Astrocyte (in vitro differentiated cells and primary cell): Measurements from ENCODE around the gene TRMT1. TPM values are rescaled to one million over a fixed set of nuclear protein-coding genes. Genes with fewer than 3 reads are reported as not detected.

ENCODE experiments used
- DNase-seq: peaks from one replicate; pipeline ENCODE4 v3.0.0-alpha.2; 2010; ENCODE audit warnings: low read depth
- FAIRE-seq: peaks from 2 replicates; lab custom pipeline; 2011; peaks lifted over from hg19 to GRCh38; lab: Jason Lieb, UNC
- H2AFZ ChIP-seq: 2 replicates; pipeline ENCODE4 v1.6.0; 2012; ENCODE audit warnings: low read depth, low read length, inconsistent platforms
- H3K27ac ChIP-seq: 2 replicates; pipeline ENCODE4 v1.5.1; 2011; ENCODE audit warnings: low read depth, low read length, inconsistent platforms
- H3K27me3 ChIP-seq: 2 replicates; pipeline ENCODE4 v1.6.0; 2011; ENCODE audit warnings: low read length, inconsistent platforms; ENCODE audit not compliant: insufficient read depth
- H3K36me3 ChIP-seq: 2 replicates; pipeline ENCODE4 v1.5.1; 2011; ENCODE audit warnings: low read length, inconsistent platforms; ENCODE audit not compliant: insufficient read depth
- H3K4me1 ChIP-seq: 2 replicates; pipeline ENCODE4 v1.5.1; 2011; ENCODE audit warnings: low read length, inconsistent platforms; ENCODE audit not compliant: insufficient read depth
- H3K4me2 ChIP-seq: 2 replicates; pipeline ENCODE4 v1.6.0; 2012; ENCODE audit warnings: low read length, inconsistent platforms
- H3K4me3 ChIP-seq: 2 replicates; pipeline ENCODE4 v1.5.1; 2011; ENCODE audit warnings: low read depth, mild to moderate bottlenecking, low read length, inconsistent platforms; ENCODE audit not compliant: insufficient read depth
- H3K79me2 ChIP-seq: 2 replicates; pipeline ENCODE4 v1.6.0; 2012; ENCODE audit warnings: mild to moderate bottlenecking, low read length, inconsistent platforms; ENCODE audit not compliant: insufficient read depth
- H3K9ac ChIP-seq: 2 replicates; pipeline ENCODE4 v1.6.0; 2012; ENCODE audit warnings: mild to moderate bottlenecking, low read length, inconsistent platforms
- H3K9me3 ChIP-seq: 2 replicates; pipeline ENCODE4 v1.5.1; 2012; ENCODE audit warnings: low read depth, mild to moderate bottlenecking, low read length, inconsistent platforms; ENCODE audit not compliant: insufficient read depth
- H4K20me1 ChIP-seq: 2 replicates; pipeline ENCODE4 v1.6.0; 2012; ENCODE audit warnings: low read length, inconsistent platforms; ENCODE audit not compliant: insufficient read depth
- H3K27ac Mint-ChIP-seq: one replicate; pipeline ENCODE4 v1.8.0; 2021; ENCODE audit warnings: mild to moderate bottlenecking, mixed read lengths; ENCODE audit not compliant: unreplicated experiment
- H3K27me3 Mint-ChIP-seq: one replicate; pipeline ENCODE4 v1.8.0; 2021; ENCODE audit warnings: low read depth, mixed read lengths; ENCODE audit not compliant: unreplicated experiment
- H3K36me3 Mint-ChIP-seq: one replicate; pipeline ENCODE4 v1.8.0; 2021; ENCODE audit warnings: low read depth, mixed read lengths; ENCODE audit not compliant: unreplicated experiment
- H3K4me1 Mint-ChIP-seq: one replicate; pipeline ENCODE4 v1.8.0; 2021; ENCODE audit warnings: low read depth, mixed read lengths; ENCODE audit not compliant: unreplicated experiment
- H3K4me3 Mint-ChIP-seq: one replicate; pipeline ENCODE4 v1.8.0; 2021; ENCODE audit warnings: mild to moderate bottlenecking, moderate library complexity, mixed read lengths; ENCODE audit not compliant: unreplicated experiment
- H3K9me3 Mint-ChIP-seq: one replicate; pipeline ENCODE4 v1.8.0; 2021; ENCODE audit warnings: mild to moderate bottlenecking, mixed read lengths; ENCODE audit not compliant: unreplicated experiment
- CTCF ChIP-seq: IDR thresholded peaks from 2 replicates; pipeline ENCODE4 v1.5.1; 2011; ENCODE audit warnings: low read depth, mild to moderate bottlenecking, inconsistent platforms, low read length, moderate library complexity; ENCODE audit not compliant: insufficient read depth
- EZH2 ChIP-seq: IDR thresholded peaks from 2 replicates; pipeline ENCODE4 v1.6.1; 2012; ENCODE audit warnings: mild to moderate bottlenecking, low read length, inconsistent platforms; ENCODE audit not compliant: insufficient read depth
- total RNA-seq: library from RNA; stranded (reverse); gene quantifications from 2 replicates; pipeline ENCODE4 v1.2.1, GENCODE V29; 2021

TRMT1 gene
- total RNA-seq, 1 donor from 2014 or later = 43.3 TPM

GRCh38 chr19:13127811-13128575 is 11.5 kb upstream of the TRMT1 start:
- Histone ChIP-seq H3K4me3 (no peak overlapping the region), H3K79me2 (peaks cover 100% of the 10 kb centered on the region), H3K27ac (no peak overlapping the region), H3K9ac (no peak overlapping the region), H3K4me2 (no peak overlapping the region), H2AFZ (no peak overlapping the region), H3K4me1 (peaks cover 18% of the 10 kb centered on the region), H3K36me3 (peaks cover 4% of the 10 kb centered on the region), H3K9me3 (no peaks in the 10 kb centered on the region), H3K27me3 (no peaks in the 10 kb centered on the region), H4K20me1 (peaks cover 93% of the 10 kb centered on the region)
- Mint-ChIP-seq H3K27ac (peak overlapping the region; percentile 20), H3K4me3 (no peak overlapping the region), H3K9me3 (no peaks in the 10 kb centered on the region), H3K27me3 (no peaks in the 10 kb centered on the region), H3K36me3 (peaks cover 9% of the 10 kb centered on the region), H3K4me1 (peaks cover 24% of the 10 kb centered on the region)
- DNase-seq (no peak), FAIRE-seq (no peak)
- TF ChIP-seq EZH2 = no peak
- no peak for TF ChIP-seq CTCF

- H3K4me2 ChIP-seq = no peak overlapping the region
- Mint-ChIP-seq H3K4me3 (peak overlapping the region; percentile 50), H3K36me3 (peaks cover 9% of the 10 kb centered on the region), H3K9me3 (no peaks in the 10 kb centered on the region), H3K27me3 (no peaks in the 10 kb centered on the region), H3K4me1 (peaks cover 26% of the 10 kb centered on the region), H3K27ac (peak overlapping the region; percentile 14)
- no peaks in the 10 kb centered on the region for H3K9me3 ChIP-seq
- H2AFZ ChIP-seq = no peak overlapping the region
- H3K36me3 ChIP-seq = peaks cover 6% of the 10 kb centered on the region
- peaks cover 93% of the 10 kb centered on the region for H4K20me1 ChIP-seq
- peaks cover 100% of the 10 kb centered on the region for H3K79me2 ChIP-seq
- DNase-seq = no peak
- no peak for TF ChIP-seq CTCF
- TF ChIP-seq EZH2 = no peak
- peaks cover 16% of the 10 kb centered on the region for H3K4me1 ChIP-seq
- H3K27me3 ChIP-seq = no peaks in the 10 kb centered on the region
- no peak overlapping the region for H3K9ac ChIP-seq
- H3K4me3 ChIP-seq = no peak overlapping the region
- no peak overlapping the region for H3K27ac ChIP-seq
- FAIRE-seq = no peak
Observed at GRCh38 chr19:13127051-13127450, 10.5 kb upstream of the TRMT1 start.
